HG02588 (cell line): ENCODE results near the gene LMCD1.
A peak's percentile ranks its signal among the peaks of the same experiment; 100 is the strongest.

Experiments
- ATAC-seq: cut with Tn5 transposase; IDR thresholded peaks from one replicate; pipeline ENCODE4 v1.9.1; 2021; ENCODE audit warnings: mild to moderate bottlenecking, moderate library complexity; ENCODE audit not compliant: unreplicated experiment

LMCD1 gene

GRCh38 chr3:8556473-8556869, 54.8 kb downstream of the LMCD1 start:
- no peak for ATAC-seq

DNA sequence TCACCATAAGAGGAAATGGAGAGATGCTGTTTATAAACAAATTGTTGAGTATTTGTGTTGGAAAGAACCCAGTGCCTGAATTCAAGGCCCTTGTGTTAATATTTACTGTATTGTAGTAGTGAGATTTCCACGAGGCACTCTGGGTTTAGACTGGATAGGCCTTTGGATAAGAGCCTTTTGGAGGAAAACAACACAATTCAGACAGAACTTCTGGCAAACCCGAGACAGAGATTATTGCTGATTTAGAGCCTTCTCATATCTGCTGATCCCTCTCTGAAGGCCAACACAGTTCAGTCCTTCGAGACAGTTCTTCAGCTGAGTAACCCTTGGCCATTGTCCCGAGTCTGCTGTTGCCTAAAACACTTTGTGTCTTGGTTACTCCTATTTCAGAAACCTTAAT, 55.7 kb downstream of the LMCD1 start:
- no peak for ATAC-seq

DNA sequence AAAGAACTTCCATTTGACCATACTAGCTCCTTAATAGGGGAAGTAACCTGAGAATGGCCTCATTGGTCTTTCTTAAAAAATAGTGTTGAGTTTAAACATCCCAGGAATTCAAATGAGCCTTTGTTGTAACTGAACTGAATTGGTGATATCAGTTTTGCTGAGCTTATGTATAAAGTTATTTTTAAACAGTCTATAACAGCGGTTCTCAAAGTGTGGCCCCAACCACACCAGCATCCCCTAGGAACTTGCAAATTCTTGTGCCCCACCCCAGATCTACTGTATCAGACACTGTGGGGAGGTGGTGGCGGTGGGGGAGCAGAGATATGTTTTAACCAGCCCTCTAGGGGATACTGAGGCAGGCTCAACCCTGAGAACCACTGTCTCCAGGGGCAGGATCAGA, 57.0 kb downstream of the LMCD1 start:
- no peak for ATAC-seq

DNA sequence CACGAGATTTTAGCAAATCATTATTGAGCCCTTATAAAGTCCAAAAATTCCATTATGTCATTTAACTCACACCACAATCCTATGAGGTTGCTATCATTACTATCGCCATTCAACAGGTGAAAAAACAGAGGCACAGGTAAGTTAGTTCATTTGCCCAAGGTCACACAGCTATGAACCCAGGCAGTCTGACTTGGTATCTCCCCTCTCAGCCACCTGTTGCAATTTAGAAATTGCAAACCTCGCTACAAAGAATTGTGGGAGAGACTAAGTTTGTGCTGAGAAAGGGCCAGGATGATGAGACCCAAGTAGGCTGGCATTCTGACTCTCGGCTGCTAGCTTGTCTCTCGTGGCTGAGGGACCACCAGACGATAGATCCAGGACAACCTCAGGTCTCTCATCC, 57.7 kb downstream of the LMCD1 start:
- no peak for ATAC-seq

DNA sequence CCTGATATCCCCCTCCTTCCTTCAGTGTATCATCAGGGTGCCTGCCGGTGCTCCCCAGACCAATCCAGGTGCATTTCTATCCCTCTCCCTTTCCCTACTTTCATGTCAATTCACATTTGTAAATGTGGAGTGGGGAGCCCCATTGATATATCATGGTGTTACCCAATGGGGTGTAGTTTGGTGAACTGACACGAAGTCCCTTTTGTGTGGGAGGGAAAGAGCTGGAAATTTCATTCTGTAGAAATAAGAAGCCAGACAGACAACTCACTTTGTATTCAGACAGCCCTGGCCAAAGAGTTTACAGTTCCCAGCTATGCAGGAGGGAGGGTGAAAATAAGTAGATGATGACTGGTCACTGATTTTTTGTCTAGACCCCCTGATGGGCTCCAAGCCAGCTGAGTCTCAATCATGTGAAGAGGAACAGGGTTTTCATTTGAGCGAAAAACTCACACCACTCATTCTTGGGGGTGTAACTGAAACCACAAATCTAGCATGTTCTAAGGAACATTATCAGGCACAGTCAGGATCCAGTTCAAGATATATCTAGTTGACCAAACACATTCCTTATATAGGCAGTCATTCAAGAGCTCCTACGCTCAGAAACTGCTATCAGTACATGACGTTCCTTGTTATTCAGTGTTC, 58.9 kb downstream of the LMCD1 start:
- no peak for ATAC-seq

DNA sequence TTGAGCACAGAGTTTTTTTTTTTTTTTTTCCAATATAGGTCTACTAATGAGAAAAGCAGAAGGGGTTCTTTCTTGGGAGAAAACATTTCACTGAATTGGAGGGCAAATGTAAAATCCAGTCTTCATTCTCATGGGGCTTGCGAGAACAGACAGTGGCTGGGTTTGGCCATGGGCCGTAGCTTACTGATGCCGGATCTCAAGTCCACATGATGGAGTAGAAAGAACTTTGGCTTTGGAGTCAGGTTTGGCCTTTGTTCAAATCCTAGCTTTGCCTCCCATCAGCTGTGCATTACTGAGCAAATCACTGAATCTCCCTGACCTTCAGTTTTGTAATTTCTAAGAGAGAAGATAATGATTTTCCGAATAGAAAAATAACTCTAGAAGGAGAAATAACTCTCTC, 59.7 kb downstream of the LMCD1 start:
- no peak for ATAC-seq

DNA sequence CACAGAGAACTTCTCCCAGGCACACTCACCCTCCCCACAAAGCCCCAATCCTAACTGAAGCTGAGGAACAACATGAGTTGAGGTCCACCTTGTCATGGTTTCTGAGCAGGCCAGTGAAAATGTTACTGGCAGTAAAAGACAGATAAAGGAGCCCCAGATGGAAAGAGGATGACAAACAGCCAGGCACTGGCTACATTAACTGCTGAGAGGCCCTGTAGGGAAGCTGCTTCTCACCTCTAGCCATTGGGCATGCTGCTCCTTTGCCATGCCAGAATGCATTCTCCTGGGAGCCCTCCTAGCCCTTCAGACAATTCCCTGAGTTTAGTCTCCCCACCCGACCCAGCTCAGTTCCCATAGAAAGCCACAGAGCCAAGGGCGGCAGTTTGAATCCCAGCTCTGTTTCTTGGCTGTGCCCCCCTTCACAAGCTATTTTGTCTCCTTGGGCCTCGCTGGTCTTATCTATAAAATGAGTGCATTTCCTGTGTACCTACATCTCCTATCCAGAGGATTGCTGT, 60.5 kb downstream of the LMCD1 start:
- ATAC-seq = no peak

GRCh38 chr3:8563146-8563545, 61.5 kb downstream of the LMCD1 start:
- no peak for ATAC-seq

- ATAC-seq = no peak
These were observed 62.0 kb downstream of the LMCD1 start for GRCh38 chr3:8563597-8563996.

DNA sequence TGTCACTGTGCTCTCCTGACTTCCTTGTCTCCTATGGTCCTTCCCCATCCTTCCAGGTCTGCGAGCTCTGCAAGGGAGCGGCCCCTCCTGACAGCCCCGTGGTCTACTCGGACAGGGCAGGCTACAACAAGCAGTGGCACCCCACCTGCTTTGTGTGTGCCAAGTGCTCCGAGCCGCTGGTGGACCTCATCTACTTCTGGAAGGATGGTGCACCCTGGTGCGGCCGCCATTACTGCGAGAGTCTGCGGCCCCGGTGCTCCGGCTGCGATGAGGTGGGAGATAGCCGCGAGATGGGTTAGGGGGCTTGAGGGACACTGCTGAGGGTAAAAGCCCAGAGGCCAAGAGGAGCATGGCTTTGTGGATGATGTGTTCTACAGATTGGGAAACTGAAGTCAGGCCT, 63.8 kb downstream of the LMCD1 start:
- no peak for ATAC-seq

DNA sequence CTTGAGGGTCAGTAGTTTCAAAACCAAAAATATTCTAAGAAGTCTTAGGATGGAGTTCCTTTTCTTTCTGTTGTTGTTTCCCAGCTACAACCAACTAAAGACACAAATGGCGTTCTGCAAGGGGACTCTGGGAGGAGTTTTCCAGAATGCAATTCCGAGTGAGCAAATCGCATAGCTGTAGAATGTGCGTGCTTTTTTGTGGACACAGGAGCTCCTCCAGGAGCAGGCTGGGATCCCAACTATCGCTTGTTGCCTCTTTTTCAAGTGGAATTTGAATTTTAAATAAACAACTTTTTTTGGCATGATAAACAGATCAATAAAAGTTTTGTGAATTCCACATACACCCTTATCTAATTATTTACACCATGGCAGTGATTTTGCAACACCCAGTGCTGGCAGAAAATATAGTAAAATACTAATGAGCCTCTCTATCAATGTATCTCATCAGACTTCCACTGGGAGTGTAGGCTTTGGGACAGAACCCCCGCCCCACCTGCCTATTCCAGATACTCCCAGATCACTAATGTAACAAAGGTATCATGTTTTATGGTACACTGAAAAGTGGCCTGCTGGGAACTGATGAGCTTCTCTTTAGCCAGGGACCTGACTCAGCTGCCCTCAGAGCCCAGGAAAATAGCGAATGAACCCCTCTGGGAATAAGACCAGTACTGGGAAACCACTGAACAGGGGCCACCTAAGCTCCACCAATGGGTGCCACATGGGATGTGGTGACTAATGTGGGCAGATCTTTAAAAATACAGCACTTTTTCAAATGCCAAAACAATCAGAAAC, 66.4 kb downstream of the LMCD1 start:
- ATAC-seq = no peak

- no peak for ATAC-seq
These were observed 69.6 kb downstream of the LMCD1 start for GRCh38 chr3:8571256-8571655.

DNA sequence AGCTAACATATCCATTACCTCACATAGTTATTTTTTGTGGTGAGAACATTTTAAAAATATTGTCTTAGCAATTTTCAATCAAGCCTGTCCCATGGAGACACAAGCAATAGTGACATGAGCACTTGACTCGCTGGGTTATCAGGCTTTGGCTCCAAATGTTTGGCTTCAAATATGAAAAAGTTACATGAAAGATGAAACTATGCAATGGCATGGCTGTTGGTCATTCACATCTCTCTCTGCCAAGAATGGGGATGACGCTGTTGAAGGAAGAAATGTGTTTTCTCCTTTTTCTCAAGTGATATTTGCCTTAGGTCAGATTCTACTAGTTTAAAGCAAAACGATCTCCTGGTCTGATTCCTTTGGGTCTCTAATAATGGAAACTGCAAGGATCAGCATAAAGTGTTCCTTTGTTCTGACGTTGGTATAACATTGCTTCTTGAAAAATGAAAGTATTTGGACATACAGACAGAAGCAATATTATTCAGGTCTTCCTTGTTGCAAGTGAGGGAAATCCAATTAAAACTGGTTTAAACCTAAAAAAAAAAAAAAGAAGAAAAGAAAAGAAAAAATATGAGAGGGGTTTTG, 71.8 kb downstream of the LMCD1 start:
- no peak for ATAC-seq

DNA sequence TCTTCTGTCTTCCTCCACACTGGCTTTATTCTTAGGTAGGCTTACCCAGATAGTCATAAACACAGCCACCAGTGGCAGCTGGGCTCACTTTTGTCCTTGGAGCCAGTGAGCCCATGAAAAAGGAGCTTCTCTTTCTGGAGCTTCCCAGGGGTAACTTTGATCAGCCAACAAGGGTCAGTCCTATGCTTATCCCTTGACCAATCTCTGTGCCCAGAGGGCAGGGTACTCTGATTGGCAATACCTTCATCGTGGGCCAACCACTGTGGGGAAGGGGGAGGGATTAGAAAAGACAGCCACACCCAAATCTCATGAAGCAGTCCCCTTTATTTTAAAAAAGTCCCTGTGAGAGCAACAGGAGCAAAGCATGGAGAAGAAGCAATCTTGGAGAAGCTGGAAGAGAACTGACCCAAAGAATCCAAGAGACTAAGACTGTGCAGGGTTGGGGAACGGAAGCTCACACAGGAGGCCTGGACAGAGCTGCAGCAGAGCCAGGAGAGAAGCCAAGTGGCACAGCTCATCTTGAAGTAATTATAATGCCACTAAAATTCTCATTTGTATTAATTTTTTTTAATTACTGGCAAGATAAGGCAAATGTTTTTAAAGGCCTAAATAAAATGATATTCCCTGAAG, 72.5 kb downstream of the LMCD1 start:
- no peak for ATAC-seq

GRCh38 chr3:8574670-8575322, 73.2 kb downstream of the LMCD1 start:
- ATAC-seq = no peak

- no peak for ATAC-seq
These were observed 73.9 kb downstream of the LMCD1 start for GRCh38 chr3:8575364-8576104.

DNA sequence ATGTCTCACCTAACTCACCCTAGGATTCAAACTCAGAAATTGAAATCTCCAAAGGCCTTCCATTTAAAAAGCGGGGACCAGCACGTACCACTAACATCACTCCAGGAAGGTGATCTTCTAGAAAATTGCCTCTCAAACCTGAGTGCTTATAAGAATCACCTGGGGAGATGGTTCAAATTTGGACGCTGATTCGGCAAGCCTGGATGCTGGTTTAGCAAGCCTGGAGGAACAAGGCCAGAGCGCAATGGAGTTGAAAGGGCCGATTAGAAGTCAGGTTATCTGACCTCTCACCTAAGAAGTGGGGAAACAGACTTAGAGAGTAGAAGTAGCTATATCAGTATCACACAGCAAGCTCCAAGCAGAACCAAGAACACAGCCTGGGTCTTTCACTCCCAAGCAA, 74.8 kb downstream of the LMCD1 start:
- ATAC-seq = no peak

DNA sequence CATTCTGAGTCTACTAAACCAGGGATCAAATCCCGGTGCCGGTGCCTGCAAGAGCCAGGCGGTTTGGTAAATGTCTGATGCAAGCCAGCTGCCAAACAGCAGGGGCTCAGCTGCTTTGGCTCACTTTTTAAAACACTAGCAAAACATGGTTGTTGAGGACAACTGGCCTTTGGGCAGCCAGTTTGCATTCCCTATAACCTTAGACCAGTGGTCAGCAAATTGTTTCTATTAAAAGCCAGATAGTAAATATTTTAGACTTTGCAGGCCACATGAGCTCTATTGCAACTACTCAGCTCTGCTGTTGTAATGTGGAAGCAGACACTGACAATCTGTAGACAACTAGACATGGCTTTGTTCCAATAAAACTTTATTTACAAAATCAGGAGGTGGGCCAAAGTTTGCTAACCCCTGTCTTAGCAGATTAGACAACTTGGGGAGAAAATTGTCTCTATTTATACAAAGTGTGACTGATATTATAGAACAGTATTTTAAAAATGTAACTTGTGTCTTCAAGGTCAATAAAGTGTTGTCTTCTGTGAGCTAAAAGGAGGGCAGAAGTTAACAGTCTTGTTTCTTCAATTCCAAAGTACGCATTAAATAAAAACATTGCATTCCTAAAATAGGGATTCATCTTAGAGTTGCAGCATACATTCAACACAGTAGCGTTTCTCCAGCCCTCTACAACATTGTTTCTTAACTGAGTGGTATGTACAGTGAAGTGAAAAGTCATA, 75.4 kb downstream of the LMCD1 start:
- no peak for ATAC-seq

DNA sequence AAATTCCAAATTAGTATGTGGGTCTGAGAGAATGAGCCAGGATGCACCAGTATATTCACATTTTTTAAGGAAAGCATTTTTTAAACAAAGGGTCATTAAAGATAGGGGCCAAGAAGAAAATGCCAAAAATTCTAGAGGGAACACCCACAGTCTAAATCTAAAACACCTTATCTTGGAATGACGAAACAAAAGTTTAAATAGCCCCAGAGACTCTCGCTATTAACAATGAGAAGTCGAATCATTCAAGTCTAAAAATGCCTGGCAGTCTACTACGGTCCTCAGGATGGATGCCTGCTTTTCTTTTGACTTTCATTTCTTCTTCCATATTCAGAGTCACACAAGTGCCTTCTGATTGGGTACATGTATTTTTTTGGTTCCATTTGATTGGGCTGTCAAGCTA, 76.7 kb downstream of the LMCD1 start:
- no peak for ATAC-seq

- ATAC-seq = peak; percentile 99
These were observed 77.5 kb downstream of the LMCD1 start for GRCh38 chr3:8579096-8579495.
